ENCODE measurements around the gene WRNIP1.

DNA sequence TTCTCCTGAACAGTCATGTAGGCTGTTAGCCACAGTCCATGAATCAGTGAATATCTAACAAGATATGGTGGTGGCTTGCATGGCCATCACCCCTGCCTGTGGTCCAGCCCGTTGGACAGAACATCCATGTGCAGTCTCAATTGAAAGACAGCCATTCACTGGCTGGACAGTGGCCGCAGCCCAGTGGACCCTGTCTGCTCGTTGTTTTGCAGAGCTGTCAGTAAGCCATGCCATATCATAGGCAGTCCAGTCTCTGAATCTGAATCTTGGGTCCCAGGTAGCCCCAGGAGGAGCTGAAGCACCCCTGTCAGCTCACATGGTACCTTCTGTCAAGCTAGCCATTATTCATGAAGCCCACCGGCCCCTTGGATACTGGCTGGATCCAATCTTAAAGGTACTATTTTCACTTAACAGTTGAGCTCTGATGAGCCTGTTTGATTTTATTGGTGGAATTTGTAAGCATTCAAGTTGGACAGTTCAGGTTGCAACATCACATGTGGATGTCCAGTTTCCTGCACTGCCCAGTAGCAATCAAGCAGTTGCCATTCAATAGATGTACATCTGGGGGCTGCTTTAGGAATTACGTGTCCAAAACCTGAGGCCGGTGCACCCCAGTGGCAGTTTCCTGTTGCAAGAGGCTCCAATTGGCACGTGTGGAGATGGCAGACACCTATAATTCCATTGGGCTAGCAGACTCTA lies 38.7 kb downstream of the WRNIP1 start:
- TF ChIP-seq, protein P1, sequence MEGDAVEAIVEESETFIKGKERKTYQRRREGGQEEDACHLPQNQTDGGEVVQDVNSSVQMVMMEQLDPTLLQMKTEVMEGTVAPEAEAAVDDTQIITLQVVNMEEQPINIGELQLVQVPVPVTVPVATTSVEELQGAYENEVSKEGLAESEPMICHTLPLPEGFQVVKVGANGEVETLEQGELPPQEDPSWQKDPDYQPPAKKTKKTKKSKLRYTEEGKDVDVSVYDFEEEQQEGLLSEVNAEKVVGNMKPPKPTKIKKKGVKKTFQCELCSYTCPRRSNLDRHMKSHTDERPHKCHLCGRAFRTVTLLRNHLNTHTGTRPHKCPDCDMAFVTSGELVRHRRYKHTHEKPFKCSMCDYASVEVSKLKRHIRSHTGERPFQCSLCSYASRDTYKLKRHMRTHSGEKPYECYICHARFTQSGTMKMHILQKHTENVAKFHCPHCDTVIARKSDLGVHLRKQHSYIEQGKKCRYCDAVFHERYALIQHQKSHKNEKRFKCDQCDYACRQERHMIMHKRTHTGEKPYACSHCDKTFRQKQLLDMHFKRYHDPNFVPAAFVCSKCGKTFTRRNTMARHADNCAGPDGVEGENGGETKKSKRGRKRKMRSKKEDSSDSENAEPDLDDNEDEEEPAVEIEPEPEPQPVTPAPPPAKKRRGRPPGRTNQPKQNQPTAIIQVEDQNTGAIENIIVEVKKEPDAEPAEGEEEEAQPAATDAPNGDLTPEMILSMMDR (conservative IDR thresholded peaks at IDR 0.05; ENCODE audit: low read length): no peak
- TF ChIP-seq EZH2phosphoT487 (IDR thresholded peaks at IDR 0.05; ENCODE audit: borderline replicate concordance): no peak
